PFSK-1 (cell line): Measurements from ENCODE around the gene ADORA3.

Source experiments
- FOXP2 ChIP-seq: optimal IDR thresholded peaks from 2 replicates; pipeline ENCODE3; 2011; ENCODE audit warnings: borderline replicate concordance, control low read depth, inconsistent platforms; ENCODE audit not compliant: insufficient read depth; ENCODE audit errors: extremely low read length, extremely low read depth
- POLR2AphosphoS5 ChIP-seq: IDR thresholded peaks from 2 replicates; pipeline ENCODE4 v1.6.1; 2012; ENCODE audit warnings: low read depth, mild to moderate bottlenecking, control low read depth, low read length, moderate library complexity
- SIN3A ChIP-seq: IDR thresholded peaks from 2 replicates; pipeline ENCODE4 v1.6.1; 2012; ENCODE audit warnings: mild to moderate bottlenecking, low read length, moderate library complexity, borderline replicate concordance; ENCODE audit not compliant: insufficient read depth
- TAF1 ChIP-seq: IDR thresholded peaks from 2 replicates; pipeline ENCODE4 v1.6.1; 2012; ENCODE audit warnings: low read length, control low read depth, borderline replicate concordance; ENCODE audit not compliant: insufficient read depth
- TF ChIP-seq, protein P1 (sequence below), 2 experiments: IDR thresholded peaks; 2 replicates each; pipeline versions ENCODE4 v1.6.1 to v1.8.0; 2011 to 2012; ENCODE audit warnings: low read depth in 2 of 2, low read length in 2 of 2, control low read depth in 1 of 2, inconsistent platforms in 1 of 2, mild to moderate bottlenecking in 1 of 2, moderate library complexity in 1 of 2; ENCODE audit not compliant: insufficient read depth in 1 of 2

ADORA3 gene

DNA sequence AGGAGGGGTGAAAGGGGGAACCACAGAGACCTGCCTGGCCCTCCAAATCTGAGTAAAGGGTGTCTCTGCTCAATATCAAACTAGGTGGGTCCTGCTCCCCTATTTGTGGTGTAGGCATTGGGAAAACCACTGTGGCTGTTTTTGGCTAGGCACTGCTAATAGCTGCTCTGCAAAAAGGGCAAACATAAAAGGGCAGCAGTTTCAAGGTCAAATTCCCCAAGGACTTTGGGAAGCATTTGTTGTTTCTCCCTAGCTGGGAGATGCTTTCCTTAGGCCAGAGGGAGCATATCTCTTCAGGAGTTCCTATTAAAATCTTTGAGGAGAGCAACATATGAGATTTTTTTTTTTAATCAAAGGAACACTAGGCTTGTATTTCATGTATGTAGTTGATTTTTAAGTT, 27.2 kb downstream of the ADORA3 start:
- no peak for TF ChIP-seq TAF1
- no peak for TF ChIP-seq SIN3A
- no peak for TF ChIP-seq FOXP2
- TF ChIP-seq POLR2AphosphoS5: no peak
- TF ChIP-seq, protein P1, sequence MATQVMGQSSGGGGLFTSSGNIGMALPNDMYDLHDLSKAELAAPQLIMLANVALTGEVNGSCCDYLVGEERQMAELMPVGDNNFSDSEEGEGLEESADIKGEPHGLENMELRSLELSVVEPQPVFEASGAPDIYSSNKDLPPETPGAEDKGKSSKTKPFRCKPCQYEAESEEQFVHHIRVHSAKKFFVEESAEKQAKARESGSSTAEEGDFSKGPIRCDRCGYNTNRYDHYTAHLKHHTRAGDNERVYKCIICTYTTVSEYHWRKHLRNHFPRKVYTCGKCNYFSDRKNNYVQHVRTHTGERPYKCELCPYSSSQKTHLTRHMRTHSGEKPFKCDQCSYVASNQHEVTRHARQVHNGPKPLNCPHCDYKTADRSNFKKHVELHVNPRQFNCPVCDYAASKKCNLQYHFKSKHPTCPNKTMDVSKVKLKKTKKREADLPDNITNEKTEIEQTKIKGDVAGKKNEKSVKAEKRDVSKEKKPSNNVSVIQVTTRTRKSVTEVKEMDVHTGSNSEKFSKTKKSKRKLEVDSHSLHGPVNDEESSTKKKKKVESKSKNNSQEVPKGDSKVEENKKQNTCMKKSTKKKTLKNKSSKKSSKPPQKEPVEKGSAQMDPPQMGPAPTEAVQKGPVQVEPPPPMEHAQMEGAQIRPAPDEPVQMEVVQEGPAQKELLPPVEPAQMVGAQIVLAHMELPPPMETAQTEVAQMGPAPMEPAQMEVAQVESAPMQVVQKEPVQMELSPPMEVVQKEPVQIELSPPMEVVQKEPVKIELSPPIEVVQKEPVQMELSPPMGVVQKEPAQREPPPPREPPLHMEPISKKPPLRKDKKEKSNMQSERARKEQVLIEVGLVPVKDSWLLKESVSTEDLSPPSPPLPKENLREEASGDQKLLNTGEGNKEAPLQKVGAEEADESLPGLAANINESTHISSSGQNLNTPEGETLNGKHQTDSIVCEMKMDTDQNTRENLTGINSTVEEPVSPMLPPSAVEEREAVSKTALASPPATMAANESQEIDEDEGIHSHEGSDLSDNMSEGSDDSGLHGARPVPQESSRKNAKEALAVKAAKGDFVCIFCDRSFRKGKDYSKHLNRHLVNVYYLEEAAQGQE (IDR thresholded peaks at IDR 0.05; ENCODE audit: insufficient read depth in 1 of 2, low read depth in 2 of 2, low read length in 2 of 2): no peak

DNA sequence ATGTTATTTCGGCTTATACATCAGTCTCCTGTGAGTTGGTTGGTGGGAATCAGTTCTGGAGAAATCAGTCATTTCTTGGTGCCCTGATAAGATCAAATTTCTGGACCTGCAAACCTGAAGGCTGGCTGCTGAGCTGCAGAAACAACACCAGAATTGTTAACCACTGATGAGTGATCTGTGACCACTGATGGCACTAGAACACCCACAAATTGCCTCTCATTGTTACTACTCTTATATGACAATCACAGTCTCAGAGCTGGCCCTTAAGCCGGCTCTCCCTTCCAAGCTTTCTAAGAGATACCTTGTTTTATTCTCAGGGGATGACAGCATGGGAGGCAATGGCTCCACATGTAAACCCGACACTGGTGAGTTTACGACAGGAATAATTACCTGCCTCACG, 27.7 kb downstream of the ADORA3 start:
- TF ChIP-seq FOXP2: no peak
- TF ChIP-seq, protein P1 (IDR thresholded peaks at IDR 0.05; ENCODE audit: insufficient read depth in 1 of 2, low read depth in 2 of 2, low read length in 2 of 2): no peak
- TF ChIP-seq TAF1: no peak
- no peak for TF ChIP-seq SIN3A
- no peak for TF ChIP-seq POLR2AphosphoS5

DNA sequence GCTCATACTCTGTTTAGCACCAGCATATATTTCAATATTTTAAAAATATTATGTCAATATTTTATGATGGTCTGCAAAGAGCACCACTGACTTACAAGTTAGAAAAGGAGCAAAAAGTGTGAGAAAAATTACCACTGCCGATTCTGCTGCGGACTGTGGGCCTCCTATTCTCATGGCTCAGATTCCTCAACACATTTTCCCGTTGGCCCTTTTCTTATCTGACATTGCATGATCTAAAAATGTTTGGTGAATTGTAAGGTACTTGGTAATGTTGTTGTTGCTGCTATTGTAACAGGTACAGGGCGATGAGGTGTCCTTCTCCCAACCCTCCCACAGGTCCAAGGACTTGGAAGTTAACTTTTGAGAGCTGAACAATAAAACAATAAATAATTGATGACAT, 28.9 kb downstream of the ADORA3 start:
- TF ChIP-seq POLR2AphosphoS5 (no peak), SIN3A (no peak), TAF1 (no peak), FOXP2 (no peak)
- TF ChIP-seq, protein P1 (IDR thresholded peaks at IDR 0.05; ENCODE audit: insufficient read depth in 1 of 2, low read depth in 2 of 2, low read length in 2 of 2): no peak

DNA sequence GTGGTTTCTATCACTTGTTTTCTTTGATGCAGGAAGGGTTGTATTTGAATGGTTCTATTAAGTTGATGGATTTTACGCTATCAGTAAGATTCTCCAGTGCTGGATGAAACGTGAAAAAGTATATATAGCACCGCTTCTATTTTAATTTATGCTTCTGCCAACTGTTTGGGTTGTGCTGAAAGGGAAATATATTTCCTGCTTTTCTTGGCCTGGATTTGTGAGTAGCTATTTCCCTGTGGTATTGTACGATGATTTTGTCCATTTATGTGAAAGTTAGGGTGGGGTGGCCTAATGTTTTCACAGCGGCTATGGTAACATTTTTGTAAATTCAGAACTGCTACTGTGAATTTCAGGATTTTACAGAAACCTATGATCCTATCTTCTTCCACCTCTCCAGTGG, 29.3 kb downstream of the ADORA3 start:
- TF ChIP-seq POLR2AphosphoS5 (no peak), TAF1 (no peak), SIN3A (no peak), FOXP2 (no peak)
- TF ChIP-seq, protein P1 (IDR thresholded peaks at IDR 0.05; ENCODE audit: insufficient read depth in 1 of 2, low read depth in 2 of 2, low read length in 2 of 2): no peak

DNA sequence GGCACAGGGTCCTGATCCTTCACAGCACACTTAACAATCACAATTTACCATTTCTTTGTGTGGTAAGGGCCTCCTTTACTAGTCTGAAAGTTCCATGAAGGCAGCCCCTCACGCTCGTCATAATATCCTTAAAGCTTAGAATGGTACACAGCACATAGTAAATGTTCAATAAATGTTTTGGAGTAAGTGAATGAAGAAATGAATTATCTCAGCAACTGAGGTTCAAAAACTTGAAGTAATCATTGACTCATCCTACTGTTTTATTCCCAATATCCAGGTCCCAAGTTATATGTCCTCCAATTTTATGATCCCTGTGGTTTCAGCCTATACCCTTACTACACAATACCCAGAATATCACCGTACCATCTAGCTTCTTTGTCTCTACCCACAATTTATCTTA, 31.9 kb downstream of the ADORA3 start:
- TF ChIP-seq FOXP2 (no peak), POLR2AphosphoS5 (no peak), SIN3A (no peak), TAF1 (no peak)
- TF ChIP-seq, protein P1 (IDR thresholded peaks at IDR 0.05; ENCODE audit: insufficient read depth in 1 of 2, low read depth in 2 of 2, low read length in 2 of 2): no peak
